OCI-LY1 (cell line): ENCODE data around the gene ITCH.
"Not testable (repeated sequence)": the region's sequence is repeated elsewhere in the genome, so short reads cannot be mapped to it uniquely, and the experiment has no call there.

Experiments
- H2AFZ ChIP-seq: fragments of 200-600 bp; sonication (generic), shearing (Covaris generic); 2 replicates; pipeline ENCODE4 v1.6.0; 2014; ENCODE audit warnings: antibody characterized with exemption, mild to moderate bottlenecking, low read length
- H3F3A ChIP-seq: fragments of 200-600 bp; sonication (generic), shearing (Covaris generic); 2 replicates; pipeline ENCODE4 v1.6.0; 2014; ENCODE audit warnings: mild to moderate bottlenecking, antibody characterized with exemption, low read length, moderate library complexity; ENCODE audit not compliant: insufficient read depth
- H3K27ac ChIP-seq: fragments of 200-600 bp; sonication (generic); 2 replicates; pipeline ENCODE4 v1.5.1; 2014; ENCODE audit warnings: low read length, mixed run types, mild to moderate bottlenecking, low read depth; ENCODE audit not compliant: poor library complexity, severe bottlenecking
- H3K27me3 ChIP-seq: fragments of 200-600 bp; sonication (generic); 2 replicates; pipeline ENCODE4 v1.6.0; 2014; ENCODE audit warnings: antibody characterized with exemption, mild to moderate bottlenecking, low read length, moderate library complexity; ENCODE audit not compliant: insufficient read depth
- H3K36me3 ChIP-seq: fragments of 200-600 bp; sonication (generic); 2 replicates; pipeline ENCODE4 v1.6.1; 2014; ENCODE audit warnings: mild to moderate bottlenecking, antibody characterized with exemption, low read length, moderate library complexity, mixed read lengths; ENCODE audit not compliant: insufficient read depth
- H3K4me1 ChIP-seq: fragments of 200-600 bp; sonication (generic); 2 replicates; pipeline ENCODE4 v1.5.1; 2014; ENCODE audit warnings: mild to moderate bottlenecking, low read length, moderate library complexity; ENCODE audit not compliant: insufficient read depth, severe bottlenecking
- H3K4me2 ChIP-seq: fragments of 200-600 bp; sonication (generic), shearing (Covaris generic); 2 replicates; pipeline ENCODE4 v1.6.1; 2014; ENCODE audit warnings: low read length
- H3K4me3 ChIP-seq: fragments of 200-600 bp; sonication (generic); 2 replicates; pipeline ENCODE4 v1.5.1; 2014; ENCODE audit warnings: low read length, low read depth, mild to moderate bottlenecking, mixed read lengths; ENCODE audit not compliant: poor library complexity, severe bottlenecking
- H3K79me2 ChIP-seq: fragments of 200-600 bp; shearing (Covaris generic); 2 replicates; pipeline ENCODE4 v1.6.1; 2016; ENCODE audit warnings: mixed run types, low read length, mixed read lengths; ENCODE audit not compliant: insufficient read depth
- H3K9ac ChIP-seq: fragments of 200-600 bp; sonication (generic), shearing (Covaris generic); 2 replicates; pipeline ENCODE4 v1.6.1; 2014; ENCODE audit warnings: mild to moderate bottlenecking, low read length, mixed read lengths
- H3K9me2 ChIP-seq: fragments of 200-600 bp; sonication (generic), shearing (Covaris generic); 2 replicates; pipeline ENCODE4 v1.6.1; 2014; ENCODE audit warnings: low read depth, mild to moderate bottlenecking, low read length, mixed read lengths
- H3K9me3 ChIP-seq: fragments of 200-600 bp; shearing (Covaris generic); 2 replicates; pipeline ENCODE4 v1.6.1; 2014; ENCODE audit warnings: low read length, mixed read lengths
- H4K20me1 ChIP-seq: fragments of 200-600 bp; sonication (generic), shearing (Covaris generic); 2 replicates; pipeline ENCODE4 v1.6.0; 2016; ENCODE audit warnings: mild to moderate bottlenecking, low read length; ENCODE audit not compliant: insufficient read depth
- EZH2 ChIP-seq: fragments of 200-600 bp; sonication (generic), shearing (Covaris generic); IDR thresholded peaks from 2 replicates; pipeline ENCODE4 v1.8.0; 2017; ENCODE audit warnings: borderline replicate concordance, mixed run types, mild to moderate bottlenecking, antibody characterized with exemption, low read length, moderate library complexity, mixed read lengths
- TF ChIP-seq, protein P1 (sequence below): fragments of 200-600 bp; sonication (generic), shearing (Covaris generic); IDR thresholded peaks from 2 replicates; pipeline ENCODE4 v1.5.1; 2017; ENCODE audit warnings: mild to moderate bottlenecking, antibody characterized with exemption, low read length, moderate library complexity, mixed read lengths

ITCH gene

DNA sequence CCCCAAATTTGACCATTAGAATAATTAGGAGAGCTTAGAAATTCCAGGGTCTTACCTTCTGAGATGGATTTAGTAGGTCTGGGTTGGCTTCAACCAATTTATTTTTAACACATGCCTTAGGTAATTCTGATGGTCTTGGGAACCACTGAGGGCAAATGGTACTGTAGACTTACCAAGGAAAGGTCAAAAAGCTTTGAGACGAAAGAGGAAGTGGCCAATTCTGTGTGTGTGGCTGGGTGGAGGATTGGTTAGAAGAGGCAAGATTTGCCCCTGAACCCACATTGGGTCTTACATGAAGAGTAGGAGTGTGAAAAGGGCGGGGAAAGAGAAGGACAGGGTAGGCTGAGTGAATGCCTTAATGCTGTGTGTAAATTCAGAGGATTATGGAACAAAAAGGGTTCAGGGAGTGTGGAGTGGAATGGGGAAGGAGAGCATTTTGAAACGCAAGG, 2.7 kb downstream of the ITCH start:
- Histone ChIP-seq H3K9ac (peak overlapping the region; percentile 34; the same call in 1 of the 2 replicates), H3K27ac (peak overlapping the region; percentile 74), H3K9me3 (no peaks in the 10 kb centered on the region), H3K4me3 (peak overlapping the region; percentile 38), H3F3A (no peaks in the 10 kb centered on the region), H3K27me3 (no peaks in the 10 kb centered on the region), H3K79me2 (peaks cover 52% of the 10 kb centered on the region), H3K36me3 (peaks cover 29% of the 10 kb centered on the region), H3K9me2 (no peaks in the 10 kb centered on the region), H2AFZ (no peak overlapping the region), H4K20me1 (no peaks in the 10 kb centered on the region), H3K4me2 (peak overlapping the region; percentile 44), H3K4me1 (peaks cover 51% of the 10 kb centered on the region)
- TF ChIP-seq, protein P1, sequence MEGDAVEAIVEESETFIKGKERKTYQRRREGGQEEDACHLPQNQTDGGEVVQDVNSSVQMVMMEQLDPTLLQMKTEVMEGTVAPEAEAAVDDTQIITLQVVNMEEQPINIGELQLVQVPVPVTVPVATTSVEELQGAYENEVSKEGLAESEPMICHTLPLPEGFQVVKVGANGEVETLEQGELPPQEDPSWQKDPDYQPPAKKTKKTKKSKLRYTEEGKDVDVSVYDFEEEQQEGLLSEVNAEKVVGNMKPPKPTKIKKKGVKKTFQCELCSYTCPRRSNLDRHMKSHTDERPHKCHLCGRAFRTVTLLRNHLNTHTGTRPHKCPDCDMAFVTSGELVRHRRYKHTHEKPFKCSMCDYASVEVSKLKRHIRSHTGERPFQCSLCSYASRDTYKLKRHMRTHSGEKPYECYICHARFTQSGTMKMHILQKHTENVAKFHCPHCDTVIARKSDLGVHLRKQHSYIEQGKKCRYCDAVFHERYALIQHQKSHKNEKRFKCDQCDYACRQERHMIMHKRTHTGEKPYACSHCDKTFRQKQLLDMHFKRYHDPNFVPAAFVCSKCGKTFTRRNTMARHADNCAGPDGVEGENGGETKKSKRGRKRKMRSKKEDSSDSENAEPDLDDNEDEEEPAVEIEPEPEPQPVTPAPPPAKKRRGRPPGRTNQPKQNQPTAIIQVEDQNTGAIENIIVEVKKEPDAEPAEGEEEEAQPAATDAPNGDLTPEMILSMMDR = no peak
- no peak for TF ChIP-seq EZH2

DNA sequence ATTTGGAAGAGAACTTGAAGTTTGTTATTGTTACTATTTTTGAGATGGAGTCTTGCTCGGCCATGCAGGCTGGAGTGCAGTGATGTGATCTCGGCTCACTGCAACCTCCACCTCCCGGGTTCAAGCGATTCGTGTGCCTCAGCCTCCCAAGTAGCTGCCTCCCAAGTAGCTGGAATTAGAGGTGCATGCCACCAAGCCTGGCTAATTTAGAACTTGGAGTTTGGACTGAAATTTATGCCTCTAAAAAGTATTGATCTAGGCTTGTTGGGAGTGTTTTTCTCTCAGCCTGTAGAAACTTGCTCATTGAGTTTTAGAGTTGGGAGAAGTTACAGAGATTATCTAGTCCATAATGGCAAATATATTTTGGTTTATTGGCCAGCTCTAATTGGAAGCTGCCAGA, 4.1 kb downstream of the ITCH start:
- Histone ChIP-seq H3K4me1 (peaks cover 47% of the 10 kb centered on the region), H4K20me1 (no peaks in the 10 kb centered on the region), H3K9ac (no peak overlapping the region), H3K79me2 (peaks cover 52% of the 10 kb centered on the region), H3K4me3 (no peak overlapping the region), H3K9me2 (no peaks in the 10 kb centered on the region), H2AFZ (no peak overlapping the region), H3K27ac (no peak overlapping the region), H3K4me2 (peak overlapping the region; percentile 13; the same call in 1 of the 2 replicates), H3K36me3 (peaks cover 33% of the 10 kb centered on the region), H3K9me3 (no peaks in the 10 kb centered on the region), H3K27me3 (no peaks in the 10 kb centered on the region), H3F3A (no peaks in the 10 kb centered on the region)
- TF ChIP-seq EZH2 = no peak
- TF ChIP-seq, protein P1 = no peak

DNA sequence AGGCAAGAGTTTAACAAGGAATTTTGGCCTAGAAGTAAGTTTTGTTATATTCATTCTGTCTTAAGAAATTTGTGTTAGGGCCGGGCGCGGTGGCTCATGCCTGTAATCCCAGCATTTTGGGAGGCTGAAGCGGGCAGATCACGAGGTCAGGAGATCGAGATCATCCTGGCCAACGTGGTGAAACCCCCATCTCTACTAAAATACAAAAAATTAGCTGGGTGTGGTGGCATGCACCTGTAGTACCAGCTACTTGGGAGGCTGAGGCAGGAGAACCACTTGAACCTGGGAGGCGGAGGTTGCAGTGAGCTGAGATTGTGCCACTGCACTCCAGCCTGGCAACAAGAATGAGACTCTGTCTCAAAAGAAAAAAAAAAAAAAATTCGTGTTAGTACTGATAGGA, 4.8 kb downstream of the ITCH start:
- H2AFZ ChIP-seq, H4K20me1 ChIP-seq, H3K4me3 ChIP-seq, H3K9me2 ChIP-seq, H3K27ac ChIP-seq, H3K27me3 ChIP-seq, H3K9ac ChIP-seq, H3K4me2 ChIP-seq, H3F3A ChIP-seq, H3K9me3 ChIP-seq: not testable (repeated sequence)
- Histone ChIP-seq H3K36me3 (peaks cover 33% of the 10 kb centered on the region), H3K79me2 (peaks cover 52% of the 10 kb centered on the region), H3K4me1 (peaks cover 39% of the 10 kb centered on the region)

DNA sequence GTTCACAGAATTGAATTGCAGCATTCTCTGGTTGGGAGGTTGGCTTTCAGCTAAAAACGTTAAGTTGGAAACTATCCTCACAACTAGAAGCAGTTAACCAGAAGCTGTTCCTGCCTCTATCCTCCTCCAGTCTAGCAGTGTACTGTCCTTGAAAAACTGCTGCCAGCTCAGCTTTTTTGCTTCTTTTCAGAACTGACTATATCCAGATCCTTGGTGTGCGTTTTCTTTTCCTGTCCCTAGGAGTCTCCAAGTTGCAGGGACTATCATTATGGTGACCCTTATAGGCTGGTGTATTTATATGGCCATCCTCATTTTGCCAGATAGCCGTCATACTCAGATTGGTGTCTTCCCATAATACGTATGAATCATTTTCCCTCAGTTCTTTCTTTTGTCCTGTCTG, 5.5 kb downstream of the ITCH start:
- Histone ChIP-seq H3K9me2 (no peaks in the 10 kb centered on the region), H2AFZ (no peak overlapping the region), H3K9ac (no peak overlapping the region), H3K27ac (no peak overlapping the region), H3K9me3 (no peaks in the 10 kb centered on the region), H3K4me3 (no peak overlapping the region), H3K79me2 (peaks cover 52% of the 10 kb centered on the region), H3K4me2 (no peak overlapping the region), H3K36me3 (peaks cover 37% of the 10 kb centered on the region), H3K4me1 (peaks cover 38% of the 10 kb centered on the region), H4K20me1 (no peaks in the 10 kb centered on the region), H3K27me3 (no peaks in the 10 kb centered on the region), H3F3A (no peaks in the 10 kb centered on the region)
- TF ChIP-seq, protein P1 = no peak
- TF ChIP-seq EZH2 = no peak
